IMR-90 (cell line): ENCODE results near the gene HOXB1.
A peak's percentile ranks its signal among the peaks of the same experiment; 100 is the strongest.

ENCODE experiments used
- CEBPB ChIP-seq: IDR thresholded peaks from 2 replicates; pipeline ENCODE4 v1.6.1; 2012; ENCODE audit warnings: low read depth, low read length, improper control_type of control experiment
- FOS ChIP-seq: fragments of 150-350 bp; IDR thresholded peaks from 2 replicates; pipeline ENCODE4 v1.6.1; 2016; ENCODE audit warnings: low read depth, low read length
- MAZ ChIP-seq: IDR thresholded peaks from 2 replicates; pipeline ENCODE4 v1.6.1; 2012; ENCODE audit warnings: low read depth, mild to moderate bottlenecking, low read length, improper control_type of control experiment, moderate library complexity, borderline replicate concordance
- MXI1 ChIP-seq: IDR thresholded peaks from 2 replicates; pipeline ENCODE4 v1.6.1; 2012; ENCODE audit warnings: low read depth, mild to moderate bottlenecking, low read length, moderate library complexity, borderline replicate concordance
- NFE2L2 ChIP-seq: fragments of 150-350 bp; IDR thresholded peaks from 2 replicates; pipeline ENCODE4 v1.6.1; 2016; ENCODE audit warnings: low read depth, mild to moderate bottlenecking, low read length
- POLR2A ChIP-seq: IDR thresholded peaks from 2 replicates; pipeline ENCODE4 v1.6.1; 2012; ENCODE audit warnings: mild to moderate bottlenecking, low read depth, low read length
- RAD21 ChIP-seq: IDR thresholded peaks from 2 replicates; pipeline ENCODE4 v1.6.1; 2012; ENCODE audit warnings: low read length, improper control_type of control experiment
- RCOR1 ChIP-seq: IDR thresholded peaks from 2 replicates; pipeline ENCODE4 v1.6.1; 2012; ENCODE audit warnings: mild to moderate bottlenecking, low read length, improper control_type of control experiment; ENCODE audit not compliant: insufficient replicate concordance
- TF ChIP-seq, protein P1 (sequence below): conservative IDR thresholded peaks from 2 replicates; pipeline ENCODE4 v1.5.1; 2012; ENCODE audit warnings: mild to moderate bottlenecking, low read depth, low read length, improper control_type of control experiment

DNA sequence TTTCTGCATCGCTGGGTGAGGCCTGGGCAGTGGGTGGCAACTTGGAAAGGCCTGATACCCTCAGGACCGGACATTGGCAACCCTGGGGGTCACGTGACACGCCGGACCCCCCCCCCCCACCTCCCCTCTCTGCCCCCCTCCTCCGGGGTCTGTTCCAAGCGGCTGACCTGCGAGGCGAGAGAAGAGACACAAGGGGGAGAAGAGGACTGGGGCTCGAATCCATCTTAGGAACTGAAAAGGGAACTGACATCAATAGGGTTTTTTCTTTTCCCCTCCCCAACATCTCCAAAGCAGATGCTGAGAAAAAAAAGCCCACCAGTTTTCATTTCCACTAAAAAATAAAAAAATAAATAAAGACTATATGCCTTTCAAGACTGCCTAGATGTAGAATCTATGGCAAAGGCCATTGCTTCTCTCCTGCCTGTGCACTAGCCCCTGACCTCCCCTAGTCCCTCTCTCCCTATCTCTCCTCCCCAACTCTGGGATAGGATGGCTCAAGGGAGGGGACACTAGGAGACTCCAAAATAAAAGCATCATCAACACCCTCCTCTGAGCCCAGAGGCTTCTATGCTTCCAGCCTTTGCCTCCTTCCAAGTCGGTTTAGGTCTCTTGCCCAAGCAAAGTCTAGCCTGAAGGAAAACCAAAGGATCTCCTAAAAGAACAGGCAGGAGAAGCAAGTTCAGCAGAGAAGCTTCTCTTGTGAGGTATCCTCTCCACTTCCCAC, 21.8 kb upstream of the HOXB1 start:
- peak; percentile 34; the same call in 1 of the 2 replicates for TF ChIP-seq RAD21
- TF ChIP-seq, protein P1, sequence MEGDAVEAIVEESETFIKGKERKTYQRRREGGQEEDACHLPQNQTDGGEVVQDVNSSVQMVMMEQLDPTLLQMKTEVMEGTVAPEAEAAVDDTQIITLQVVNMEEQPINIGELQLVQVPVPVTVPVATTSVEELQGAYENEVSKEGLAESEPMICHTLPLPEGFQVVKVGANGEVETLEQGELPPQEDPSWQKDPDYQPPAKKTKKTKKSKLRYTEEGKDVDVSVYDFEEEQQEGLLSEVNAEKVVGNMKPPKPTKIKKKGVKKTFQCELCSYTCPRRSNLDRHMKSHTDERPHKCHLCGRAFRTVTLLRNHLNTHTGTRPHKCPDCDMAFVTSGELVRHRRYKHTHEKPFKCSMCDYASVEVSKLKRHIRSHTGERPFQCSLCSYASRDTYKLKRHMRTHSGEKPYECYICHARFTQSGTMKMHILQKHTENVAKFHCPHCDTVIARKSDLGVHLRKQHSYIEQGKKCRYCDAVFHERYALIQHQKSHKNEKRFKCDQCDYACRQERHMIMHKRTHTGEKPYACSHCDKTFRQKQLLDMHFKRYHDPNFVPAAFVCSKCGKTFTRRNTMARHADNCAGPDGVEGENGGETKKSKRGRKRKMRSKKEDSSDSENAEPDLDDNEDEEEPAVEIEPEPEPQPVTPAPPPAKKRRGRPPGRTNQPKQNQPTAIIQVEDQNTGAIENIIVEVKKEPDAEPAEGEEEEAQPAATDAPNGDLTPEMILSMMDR = 0 out of 2 replicates have a peak, but pooled peaks have one; percentile 19
- TF ChIP-seq MXI1 = no peak
- TF ChIP-seq POLR2A = no peak
- peak; percentile 23; the same call in 1 of the 2 replicates for TF ChIP-seq MAZ
- TF ChIP-seq CEBPB = no peak
- TF ChIP-seq NFE2L2 = no peak
- no peak for TF ChIP-seq FOS
- no peak for TF ChIP-seq RCOR1
